ENCODE data around the gene GLCCI1. TPM values are rescaled to one million over a fixed set of nuclear protein-coding genes. Genes with fewer than 3 reads are reported as not detected.

Gene GLCCI1
- total RNA-seq, 4 donors from 2014 or later, result 6.0 to 22.6 (median 8.5) TPM

DNA sequence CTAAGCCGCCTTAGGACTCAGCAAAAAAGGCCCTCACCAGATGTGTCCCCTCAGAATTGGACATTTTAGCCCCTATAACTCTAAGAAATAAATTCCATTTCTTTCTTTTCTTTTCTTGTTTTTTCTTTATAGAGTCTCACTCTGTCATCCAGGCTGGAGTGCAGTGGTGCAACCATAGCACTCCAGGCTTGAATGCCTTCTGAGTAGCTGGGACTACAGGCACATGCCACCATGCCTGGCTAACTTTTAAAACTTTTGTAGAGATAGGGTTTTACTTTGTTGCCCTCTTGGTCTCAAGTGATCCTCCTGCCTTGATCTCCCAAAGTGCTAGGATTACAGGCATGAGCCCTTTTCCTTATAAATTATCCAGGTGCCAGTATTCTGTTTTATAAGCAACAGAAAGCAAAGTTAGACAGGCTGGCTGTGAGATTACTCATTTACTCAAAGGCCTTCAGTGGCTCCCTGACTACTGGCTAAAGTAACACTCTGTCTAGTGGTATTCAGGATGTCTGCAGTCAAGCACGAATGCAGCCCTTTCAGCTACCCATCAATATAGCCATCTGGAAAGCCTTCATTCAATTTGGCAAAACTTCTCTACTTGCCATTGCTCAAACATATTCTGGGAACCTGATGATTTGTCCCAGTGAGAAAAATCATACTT is 164.7 kb downstream of the GLCCI1 start:
- TF ChIP-seq, protein P1, sequence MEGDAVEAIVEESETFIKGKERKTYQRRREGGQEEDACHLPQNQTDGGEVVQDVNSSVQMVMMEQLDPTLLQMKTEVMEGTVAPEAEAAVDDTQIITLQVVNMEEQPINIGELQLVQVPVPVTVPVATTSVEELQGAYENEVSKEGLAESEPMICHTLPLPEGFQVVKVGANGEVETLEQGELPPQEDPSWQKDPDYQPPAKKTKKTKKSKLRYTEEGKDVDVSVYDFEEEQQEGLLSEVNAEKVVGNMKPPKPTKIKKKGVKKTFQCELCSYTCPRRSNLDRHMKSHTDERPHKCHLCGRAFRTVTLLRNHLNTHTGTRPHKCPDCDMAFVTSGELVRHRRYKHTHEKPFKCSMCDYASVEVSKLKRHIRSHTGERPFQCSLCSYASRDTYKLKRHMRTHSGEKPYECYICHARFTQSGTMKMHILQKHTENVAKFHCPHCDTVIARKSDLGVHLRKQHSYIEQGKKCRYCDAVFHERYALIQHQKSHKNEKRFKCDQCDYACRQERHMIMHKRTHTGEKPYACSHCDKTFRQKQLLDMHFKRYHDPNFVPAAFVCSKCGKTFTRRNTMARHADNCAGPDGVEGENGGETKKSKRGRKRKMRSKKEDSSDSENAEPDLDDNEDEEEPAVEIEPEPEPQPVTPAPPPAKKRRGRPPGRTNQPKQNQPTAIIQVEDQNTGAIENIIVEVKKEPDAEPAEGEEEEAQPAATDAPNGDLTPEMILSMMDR (IDR thresholded peaks at IDR 0.05), result no peak
- DNase-seq (ENCODE audit: low spot score) (no peak), ATAC-seq (ENCODE audit: low FRiP score) (no peak)

DNA sequence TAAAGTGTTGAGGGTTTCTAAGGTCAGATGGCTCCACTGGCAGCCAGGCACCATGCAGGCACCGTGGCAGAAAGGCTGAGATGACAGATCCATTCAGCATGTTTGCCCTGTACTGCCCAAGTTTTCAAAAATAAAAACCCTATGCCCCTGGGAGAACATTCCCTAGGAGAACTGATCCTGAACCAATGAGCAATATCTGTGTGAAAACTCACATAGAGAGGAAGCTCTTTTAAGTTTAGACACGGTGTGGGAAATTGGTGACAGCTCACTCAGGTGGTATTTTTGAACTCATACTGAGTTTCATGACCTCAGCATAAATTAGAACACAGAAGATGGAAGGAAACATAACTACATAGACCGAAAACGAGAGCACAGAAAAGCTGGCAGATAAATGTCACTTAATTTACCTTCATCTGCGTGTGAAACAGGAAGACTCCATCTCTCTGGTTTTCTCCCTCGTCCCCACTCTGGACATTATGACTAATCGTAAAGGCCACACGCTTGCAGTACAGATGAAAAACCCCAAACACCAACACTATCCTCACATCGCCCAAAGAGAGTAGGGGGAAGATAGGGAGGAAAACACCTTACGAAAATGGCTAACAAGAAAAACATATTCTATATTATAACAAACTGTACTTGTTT is 165.6 kb downstream of the GLCCI1 start:
- DNase-seq (ENCODE audit: low spot score) (no peak), ATAC-seq (ENCODE audit: low FRiP score) (no peak)
- TF ChIP-seq, protein P1 (IDR thresholded peaks at IDR 0.05), result no peak

DNA sequence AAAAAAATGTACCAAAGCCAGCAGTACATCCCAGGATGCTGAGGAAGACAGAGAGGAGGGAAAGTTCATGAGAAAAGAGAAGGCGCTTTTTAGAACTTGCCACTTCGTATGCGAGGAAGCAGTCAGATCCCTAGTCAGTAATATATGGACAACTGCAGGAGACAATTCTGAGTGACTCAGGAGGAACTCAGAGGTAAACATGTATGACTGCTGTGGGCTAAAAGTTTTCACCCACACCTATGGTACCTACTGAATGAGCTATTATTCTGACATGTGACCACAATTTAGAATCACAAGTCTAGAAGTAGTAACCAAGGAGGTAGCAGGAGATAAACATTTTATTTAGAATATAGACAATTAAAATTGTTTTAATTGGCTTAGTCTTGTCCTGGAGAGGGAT is 166.8 kb downstream of the GLCCI1 start:
- DNase-seq (ENCODE audit: low spot score), result no peak
- ATAC-seq (ENCODE audit: low FRiP score), result no peak
- TF ChIP-seq, protein P1 (IDR thresholded peaks at IDR 0.05), result no peak

DNA sequence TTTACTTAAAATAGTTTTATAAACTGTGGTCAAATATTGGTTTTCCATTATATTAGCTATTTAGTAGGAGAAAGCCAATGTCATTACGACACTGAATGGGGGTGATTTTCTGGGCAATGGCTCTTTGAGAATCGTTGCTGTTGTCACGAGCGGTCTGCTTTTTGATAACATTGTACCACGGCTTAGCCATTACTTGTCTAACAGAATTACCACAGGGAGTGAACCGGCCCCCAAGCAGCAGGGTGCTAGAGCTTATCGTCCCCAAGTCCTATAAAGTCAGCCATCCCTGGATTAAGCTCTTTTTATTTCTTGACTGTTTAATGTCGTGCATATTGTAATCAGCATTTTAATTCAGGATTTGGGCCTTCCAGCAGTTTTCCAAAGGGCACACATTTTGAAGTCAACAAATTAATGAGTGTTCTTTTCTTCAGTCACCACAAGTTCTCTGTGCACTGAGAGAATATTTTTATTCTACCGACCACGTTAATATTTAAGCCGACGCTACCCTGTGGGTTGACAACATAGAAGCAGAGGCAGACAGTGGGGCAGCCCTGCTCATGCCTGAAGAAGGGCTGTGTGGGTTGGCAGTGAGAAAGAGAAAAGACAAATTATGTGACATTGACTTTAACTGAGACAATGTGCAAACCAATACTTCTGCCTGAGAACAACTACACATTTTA is 167.6 kb downstream of the GLCCI1 start:
- DNase-seq (ENCODE audit: low spot score) (no peak), ATAC-seq (ENCODE audit: low FRiP score) (no peak)
- TF ChIP-seq, protein P1 (IDR thresholded peaks at IDR 0.05), result no peak

Measured in omental fat pad (tissue), 4 donors.